Activated T-helper 2 cell treated with anti-CD3 and anti-CD28 coated beads, Interferon-gamma antibody, Interleukin-2, Interleukin-4, amounts not matched to agents 10 μg/mL and 5 μg/mL and 100 μg/mL, durations not matched to agents 14 hours and 24 hours and 36 hours (primary cell): ENCODE results near the gene CIITA. TPM values are rescaled to one million over a fixed set of nuclear protein-coding genes. Genes with fewer than 3 reads are reported as not detected.
"Not testable (repeated sequence)": the region's sequence is repeated elsewhere in the genome, so short reads cannot be mapped to it uniquely, and the experiment has no call there.

ENCODE experiments used
- DNase-seq: peaks from one replicate; pipeline ENCODE4 v3.0.0; 2021; ENCODE audit warnings: low spot score
- H3K27ac Mint-ChIP-seq: one replicate; pipeline ENCODE4 v1.8.0; 2021; ENCODE audit warnings: mixed read lengths
- H3K27me3 Mint-ChIP-seq: one replicate; pipeline ENCODE4 v1.8.0; 2021; ENCODE audit warnings: low read depth, mixed read lengths
- H3K36me3 Mint-ChIP-seq: one replicate; pipeline ENCODE4 v1.8.0; 2021; ENCODE audit warnings: low read depth, mixed read lengths
- H3K4me1 Mint-ChIP-seq: one replicate; pipeline ENCODE4 v1.8.0; 2021; ENCODE audit warnings: low read depth, mixed read lengths
- H3K4me3 Mint-ChIP-seq: one replicate; pipeline ENCODE4 v1.8.0; 2021; ENCODE audit warnings: low read depth, mild to moderate bottlenecking, moderate library complexity, mixed read lengths
- H3K9me3 Mint-ChIP-seq: one replicate; pipeline ENCODE4 v1.8.0; 2021; ENCODE audit warnings: mixed read lengths
- intact Hi-C: fragments of 100-400 bp; cut with micrococcal nuclease; formaldehyde crosslinking; loops from one replicate; pipeline ENCODE4 v1.15.1; 2023
- total RNA-seq: library from RNA; stranded (reverse); gene quantifications from 2 replicates; pipeline ENCODE4 v1.2.3, GENCODE V29; 2022

Gene CIITA
- total RNA-seq, 1 donor from 2014 or later, result 8.6 TPM

DNA sequence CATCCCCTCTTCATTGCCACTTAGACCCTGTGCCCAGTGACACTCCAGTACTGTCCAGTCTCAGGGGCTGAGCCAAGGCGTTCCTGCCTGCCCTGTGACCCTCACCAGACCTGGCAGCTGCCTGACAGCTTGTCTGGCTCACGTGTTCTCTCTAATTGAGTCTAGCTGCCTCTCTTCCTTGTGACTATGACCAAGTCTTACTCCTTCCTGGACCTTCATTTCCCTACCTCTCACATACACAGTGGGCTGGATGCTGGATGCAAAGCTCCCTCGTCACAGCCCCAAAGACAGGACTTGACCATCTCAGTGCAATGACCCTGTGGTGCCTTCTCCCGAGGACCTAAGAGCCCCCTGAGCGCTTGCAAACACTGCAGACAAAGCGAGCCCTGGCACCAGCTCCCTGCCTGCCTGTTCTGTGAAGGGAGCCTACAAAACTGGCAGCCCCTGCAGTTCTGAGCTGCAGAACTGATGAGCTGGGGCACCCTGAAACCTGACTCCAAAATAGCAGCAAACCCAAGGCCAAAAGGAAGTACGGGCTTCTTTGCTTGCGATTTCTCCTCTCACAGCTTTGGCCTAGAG is 63.6 kb downstream of the CIITA start:
- intact Hi-C loops, result loop anchor here (5.0 kb wide), 3 partner anchors 857 to 1142 kb away; partner anchors contain the start of genes GSPT1 and ZC3H7A
- no peak for DNase-seq
- no peaks in the 10 kb centered on the region for H3K9me3 Mint-ChIP-seq

DNA sequence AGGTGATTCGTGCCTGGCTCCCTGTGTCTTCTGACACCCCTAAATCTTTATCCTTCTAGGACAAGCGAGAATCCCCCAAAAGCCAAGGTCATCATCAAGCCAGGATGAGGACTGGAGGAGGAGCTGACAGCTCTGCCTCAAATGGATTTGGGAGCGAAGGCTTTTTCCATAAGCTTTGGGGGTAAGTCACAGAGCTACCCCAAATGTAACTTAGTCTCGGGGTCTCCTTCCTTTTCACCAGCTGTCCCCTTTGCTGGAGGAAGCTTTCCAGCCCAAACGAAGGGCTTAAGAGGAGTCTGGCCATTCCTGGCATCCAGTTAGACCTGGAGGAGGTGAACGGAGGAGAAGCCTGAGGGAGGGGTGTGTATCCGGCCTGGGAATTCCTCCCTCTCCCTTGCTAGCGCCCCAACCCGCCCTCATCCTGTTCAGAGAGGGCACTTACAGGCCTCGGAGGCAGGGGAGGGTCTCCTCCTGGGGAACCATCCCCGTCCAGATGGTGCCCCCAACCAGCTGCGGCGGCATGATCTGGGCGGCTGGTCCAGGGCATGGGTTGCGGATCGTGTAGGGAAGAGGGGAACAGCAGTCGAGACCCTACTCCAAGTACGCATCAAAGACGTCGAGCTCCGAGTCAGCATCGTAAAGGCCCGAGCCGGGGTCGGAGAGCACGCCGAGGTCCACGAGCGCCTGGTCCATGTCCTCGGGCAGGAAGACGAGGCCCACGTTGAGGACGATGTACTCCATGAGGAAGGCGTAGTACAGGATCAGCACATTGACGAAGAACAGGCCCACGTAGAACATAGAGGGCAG is 64.3 kb downstream of the CIITA start:
- H3K27me3 Mint-ChIP-seq, result no peaks in the 10 kb centered on the region
- intact Hi-C loops, result loop anchor here (5.0 kb wide), 3 partner anchors 856 to 1141 kb away; partner anchors contain the start of genes GSPT1 and ZC3H7A
- peak overlapping the region; percentile 84 for H3K27ac Mint-ChIP-seq
- H3K4me3 Mint-ChIP-seq, result peak overlapping the region; percentile 93
- no peaks in the 10 kb centered on the region for H3K9me3 Mint-ChIP-seq
- H3K36me3 Mint-ChIP-seq, result peaks cover 39% of the 10 kb centered on the region
- H3K4me1 Mint-ChIP-seq, result peaks cover 68% of the 10 kb centered on the region
- DNase-seq, result no peak

More for the DNA sequence above, 63.6 kb downstream of the CIITA start:
- Mint-ChIP-seq H3K36me3 (peaks cover 46% of the 10 kb centered on the region), H3K4me3 (peak overlapping the region; percentile 93), H3K27ac (peak overlapping the region; percentile 21), H3K4me1 (peaks cover 69% of the 10 kb centered on the region), H3K27me3 (no peaks in the 10 kb centered on the region)

DNA sequence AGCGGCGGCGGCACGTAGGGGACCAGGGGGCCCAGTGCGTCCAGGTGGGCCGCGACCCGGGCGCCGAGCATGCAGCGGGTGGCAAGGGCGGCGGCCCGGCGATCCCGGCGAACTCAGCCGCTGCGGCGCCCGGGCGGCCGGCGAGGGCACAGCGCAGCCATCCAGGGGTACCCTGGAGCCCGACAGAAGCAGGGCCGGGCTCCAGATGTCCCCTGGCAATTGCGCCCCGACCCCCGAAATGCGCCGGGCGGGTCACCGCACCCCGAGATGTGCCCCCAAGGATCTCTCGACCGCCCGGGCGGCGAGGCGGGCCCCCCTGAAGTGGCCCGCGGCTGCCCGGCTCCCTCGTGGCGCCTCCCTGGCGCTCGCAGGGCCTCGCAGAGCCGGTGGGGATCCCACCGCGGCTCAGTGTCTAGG is 64.9 kb downstream of the CIITA start:
- Mint-ChIP-seq H3K4me1 (peaks cover 66% of the 10 kb centered on the region), H3K36me3 (peaks cover 34% of the 10 kb centered on the region), H3K4me3 (peak overlapping the region; percentile 93)
- H3K9me3 Mint-ChIP-seq, H3K27me3 Mint-ChIP-seq, H3K27ac Mint-ChIP-seq, DNase-seq: not testable (repeated sequence)
- intact Hi-C loops, result loop anchor here (5.0 kb wide), 3 partner anchors 855 to 1140 kb away; partner anchors contain the start of genes GSPT1 and ZC3H7A

DNA sequence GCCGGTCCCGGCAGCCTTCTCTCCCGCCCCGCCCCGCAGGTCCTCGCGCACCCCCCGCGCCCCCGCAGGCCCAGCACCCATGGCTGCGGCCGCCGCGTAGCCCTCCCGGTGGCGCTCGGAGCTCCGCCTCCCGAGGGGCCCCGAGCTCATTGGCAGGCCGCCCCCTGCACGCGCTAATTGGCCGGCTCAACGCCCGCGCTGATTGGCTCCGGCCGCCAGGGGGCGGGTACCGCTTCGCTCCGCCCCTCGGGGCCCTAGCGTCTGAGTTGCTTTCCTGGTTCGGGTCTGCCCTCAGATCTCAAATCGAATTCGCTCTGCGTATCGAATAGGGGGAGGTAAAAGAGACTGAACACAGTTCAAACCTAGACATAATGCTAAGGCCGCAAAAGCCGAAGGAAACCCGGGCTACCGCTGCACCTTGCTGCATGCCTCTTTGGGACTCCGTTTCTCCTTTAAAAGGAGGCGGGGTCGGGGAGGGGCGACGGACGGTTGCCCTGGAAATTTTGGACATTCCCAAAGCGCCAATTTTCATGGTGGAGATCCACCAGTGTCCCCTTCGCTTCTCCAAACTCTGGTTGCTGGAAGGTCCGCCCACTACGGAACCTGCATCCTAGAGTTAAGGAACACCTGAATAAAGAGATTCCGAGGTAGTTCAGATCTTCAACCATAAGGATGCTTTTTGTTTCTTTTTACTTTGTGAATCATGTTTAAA is 65.5 kb downstream of the CIITA start, which contains the start of gene DEXI:
DEXI (minus strand) TSS at position 117 of the 712 bp plus-strand sequence. CDS start 463 bp downstream, outside the sequence.
- Mint-ChIP-seq H3K4me3 (peak within 1 kb of the TSS; percentile 93), H3K36me3 (peaks cover 31% of the 10 kb centered on the region), H3K9me3 (no peaks in the 10 kb centered on the region), H3K4me1 (peaks cover 60% of the 10 kb centered on the region), H3K27ac (peak within 1 kb of the TSS; percentile 84), H3K27me3 (no peaks in the 10 kb centered on the region)
- peak; percentile 94 for DNase-seq
- intact Hi-C loops, result loop anchor here (5.0 kb wide), 3 partner anchors 855 to 1140 kb away; partner anchors contain the start of genes GSPT1 and ZC3H7A

DNA sequence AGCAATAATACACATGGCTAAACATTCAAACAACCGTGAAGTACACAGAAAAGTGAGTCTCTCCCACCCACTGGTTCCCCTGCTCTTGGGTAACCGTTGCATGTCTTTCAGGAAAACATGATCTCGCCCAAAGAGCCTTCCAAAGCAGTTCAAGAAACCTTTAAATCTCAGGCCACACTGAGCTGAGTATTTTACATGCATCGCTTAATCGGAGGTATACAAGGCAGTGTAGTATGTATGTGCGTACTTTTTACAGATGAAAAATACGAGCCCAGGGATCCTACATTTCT is 66.0 kb downstream of the CIITA start:
- no peaks in the 10 kb centered on the region for H3K27me3 Mint-ChIP-seq
- no peaks in the 10 kb centered on the region for H3K9me3 Mint-ChIP-seq
- H3K4me3 Mint-ChIP-seq, result peak overlapping the region; percentile 62
- no peak for DNase-seq
- intact Hi-C loops, result loop anchor here (5.0 kb wide), 3 partner anchors 854 to 1139 kb away; partner anchors contain the start of genes GSPT1 and ZC3H7A
- H3K4me1 Mint-ChIP-seq, result peaks cover 55% of the 10 kb centered on the region
- H3K36me3 Mint-ChIP-seq, result peaks cover 29% of the 10 kb centered on the region
- no peak overlapping the region for H3K27ac Mint-ChIP-seq

DNA sequence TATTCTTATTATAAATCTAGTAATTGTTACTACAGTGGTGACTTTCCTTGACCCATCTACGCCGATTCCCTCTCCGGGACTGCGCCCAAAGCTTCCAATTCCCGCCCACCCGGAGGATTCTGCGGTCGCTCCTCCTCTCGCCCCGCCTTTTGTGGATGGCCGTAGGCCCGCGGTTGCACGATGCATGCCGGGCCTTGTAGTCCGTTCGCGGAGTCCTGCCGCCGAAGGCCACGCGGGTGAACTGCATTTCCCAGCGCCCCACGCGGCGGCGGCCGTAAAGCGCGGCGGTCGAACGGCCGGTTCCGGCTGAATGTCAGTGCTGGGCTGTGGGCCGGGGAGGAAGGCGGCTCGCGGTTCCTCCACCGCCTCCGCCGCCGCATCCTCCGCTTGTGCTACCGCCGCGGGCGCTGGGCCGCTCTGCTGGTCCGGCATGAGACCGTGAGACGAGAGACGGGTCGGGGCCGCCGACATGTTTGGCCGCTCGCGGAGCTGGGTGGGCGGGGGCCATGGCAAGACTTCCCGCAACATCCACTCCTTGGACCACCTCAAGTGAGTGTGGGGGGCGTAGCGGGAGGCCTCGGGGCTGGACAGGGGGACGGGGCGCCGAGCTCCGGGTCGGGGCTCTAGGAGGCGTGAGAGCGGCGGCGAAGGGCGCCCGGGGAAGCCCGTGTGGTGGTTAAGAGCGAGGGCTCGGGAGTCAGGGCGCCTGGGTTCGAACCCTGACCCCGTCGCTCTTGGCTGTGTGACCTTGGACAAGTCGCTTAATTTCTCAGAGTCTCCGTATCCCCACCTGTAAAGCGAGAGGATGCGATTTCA is 67.5 kb downstream of the CIITA start, which contains the start of gene CLEC16A:
CLEC16A (plus strand) TSS at position 316 of the 816 bp plus-strand sequence; CDS start at position 470, 154 bp downstream.
- no peaks in the 10 kb centered on the region for H3K27me3 Mint-ChIP-seq
- intact Hi-C loops, result loop anchor here (2.0 to 5.0 kb wide), 5 partner anchors 66 to 1138 kb away; partner anchors contain the start of genes GSPT1, NUBP1 and ZC3H7A
- H3K4me1 Mint-ChIP-seq, result peaks cover 49% of the 10 kb centered on the region
- DNase-seq, result peak; percentile 95
- peak within 1 kb of the TSS; percentile 79 for H3K27ac Mint-ChIP-seq
- H3K4me3 Mint-ChIP-seq, result peak within 1 kb of the TSS; percentile 82
- H3K36me3 Mint-ChIP-seq, result peaks cover 14% of the 10 kb centered on the region
- H3K9me3 Mint-ChIP-seq, result no peaks in the 10 kb centered on the region

DNA sequence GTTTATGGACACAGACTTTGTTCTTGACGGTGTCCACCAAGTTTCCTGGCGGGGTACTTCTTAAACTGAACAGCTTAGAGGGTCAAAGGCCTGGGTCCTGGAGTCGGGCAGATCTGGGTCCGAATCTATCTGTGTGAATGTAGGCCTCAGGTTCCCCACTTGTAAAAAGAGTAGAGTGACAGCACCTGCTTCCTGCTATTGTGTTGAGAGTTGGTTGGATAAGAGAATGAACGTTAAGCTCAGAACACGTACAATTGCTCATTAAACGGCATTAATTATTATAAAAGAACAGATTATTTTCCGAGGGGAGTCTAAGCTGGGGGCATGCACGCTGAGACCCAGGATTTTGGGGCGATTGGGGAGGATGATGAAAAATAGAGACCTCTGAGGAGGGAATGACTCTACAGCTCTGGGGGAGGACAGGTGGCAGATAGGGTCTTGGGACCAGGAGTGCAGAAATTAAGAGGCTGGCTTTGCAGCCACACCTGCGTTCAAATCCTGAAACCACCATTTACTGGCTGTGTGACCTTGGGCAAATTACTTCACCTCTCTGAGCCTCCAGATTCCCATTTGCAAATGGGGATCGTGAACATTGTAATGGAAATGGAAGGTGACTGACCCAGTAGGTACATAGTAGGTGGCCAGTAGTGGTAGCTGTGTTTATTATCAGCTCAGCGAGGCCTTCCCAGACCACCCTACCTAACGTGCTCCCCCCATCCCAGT is 68.2 kb downstream of the CIITA start:
- no peak for DNase-seq
- Mint-ChIP-seq H3K9me3 (no peaks in the 10 kb centered on the region), H3K4me1 (peaks cover 47% of the 10 kb centered on the region), H3K27me3 (no peaks in the 10 kb centered on the region), H3K4me3 (peak overlapping the region; percentile 82), H3K36me3 (peaks cover 8% of the 10 kb centered on the region), H3K27ac (peak overlapping the region; percentile 79)
- intact Hi-C loops, result loop anchor here (2.0 kb wide), 2 partner anchors 66 to 202 kb away; partner anchors contain the start of gene NUBP1

DNA sequence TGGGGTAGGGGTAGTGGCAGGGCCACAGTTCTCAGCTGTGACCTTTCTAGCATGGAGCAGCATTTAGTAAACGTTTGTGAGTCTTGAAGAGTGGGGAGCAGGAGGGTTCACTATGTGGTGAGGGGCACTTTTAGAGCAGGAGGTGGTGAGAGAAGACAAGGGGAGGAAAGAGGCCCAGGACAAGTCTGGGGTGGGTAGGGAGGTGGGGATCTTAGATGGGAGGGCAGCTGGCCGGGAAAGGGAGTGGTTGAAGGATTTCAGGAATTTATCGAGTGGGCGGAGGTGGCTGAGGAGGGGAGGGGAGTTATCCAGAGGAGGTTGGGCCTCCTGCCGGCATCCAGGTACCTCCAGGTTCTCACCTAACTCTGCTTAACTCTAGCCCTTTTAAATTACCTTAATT is 69.3 kb downstream of the CIITA start:
- no peaks in the 10 kb centered on the region for H3K27me3 Mint-ChIP-seq
- H3K4me3 Mint-ChIP-seq, result peak overlapping the region; percentile 82
- no peaks in the 10 kb centered on the region for H3K9me3 Mint-ChIP-seq
- H3K27ac Mint-ChIP-seq, result no peak overlapping the region
- intact Hi-C loops, result no loop called here
- peaks cover 39% of the 10 kb centered on the region for H3K4me1 Mint-ChIP-seq
- no peaks in the 10 kb centered on the region for H3K36me3 Mint-ChIP-seq
- no peak for DNase-seq

DNA sequence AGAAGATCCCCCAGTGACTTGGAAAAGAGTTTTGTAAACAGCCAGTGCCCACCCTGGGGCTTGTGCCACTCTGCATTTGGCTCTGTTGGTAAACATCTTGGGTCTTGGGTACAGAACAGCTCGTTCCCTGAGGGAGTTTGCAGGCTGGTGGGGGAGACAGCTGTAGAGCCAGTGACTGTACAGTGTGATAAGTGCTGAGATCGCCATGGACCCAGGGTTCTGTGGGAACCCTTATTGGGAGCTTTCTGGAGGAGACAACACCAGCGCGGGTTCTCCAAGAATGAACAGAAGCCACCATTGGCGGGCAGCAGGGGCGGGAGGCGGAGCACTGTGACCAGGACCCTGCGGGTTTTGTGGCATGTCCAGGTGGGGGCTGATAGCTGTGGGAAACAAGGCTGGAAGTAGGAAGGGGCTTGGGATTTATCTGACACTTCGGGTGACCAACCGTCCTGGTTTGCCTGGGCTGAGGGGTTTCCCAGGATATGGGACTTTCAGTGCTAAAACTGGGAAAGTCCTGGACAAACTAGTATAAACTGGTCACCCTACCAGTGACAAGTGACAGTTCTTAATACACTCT is 70.3 kb downstream of the CIITA start:
- Mint-ChIP-seq H3K36me3 (no peaks in the 10 kb centered on the region), H3K27me3 (no peaks in the 10 kb centered on the region), H3K9me3 (no peaks in the 10 kb centered on the region), H3K4me3 (no peak overlapping the region), H3K4me1 (peaks cover 39% of the 10 kb centered on the region), H3K27ac (no peak overlapping the region)
- no peak for DNase-seq
- intact Hi-C loops, result no loop called here

DNA sequence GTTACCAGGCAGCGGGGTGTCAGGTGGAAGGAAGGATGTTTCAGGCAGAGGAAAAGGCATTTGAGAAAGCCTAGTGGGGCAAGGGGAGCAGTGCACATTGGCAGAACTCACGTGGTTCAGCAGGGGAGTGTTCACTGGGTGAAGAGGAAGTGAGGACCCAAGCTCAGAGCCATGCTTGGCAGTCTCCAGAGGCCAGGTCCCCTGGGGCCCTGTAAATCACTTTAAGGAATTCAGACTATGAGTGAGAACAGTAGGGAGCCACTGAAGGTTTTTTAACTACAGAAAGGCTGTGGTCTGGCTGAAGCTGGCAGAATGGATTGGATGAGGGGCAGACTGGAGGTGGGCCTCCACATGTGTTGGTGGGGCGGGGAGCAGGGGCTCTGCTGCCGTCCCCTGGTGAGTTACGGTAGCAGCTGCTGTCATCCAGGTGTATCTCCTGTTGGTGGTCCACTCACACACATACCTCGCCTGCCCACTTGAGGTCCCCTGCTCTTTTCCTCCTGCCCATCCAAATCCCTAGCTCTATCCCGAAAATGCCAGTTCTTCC is 72.5 kb downstream of the CIITA start:
- peak overlapping the region; percentile 53 for H3K27ac Mint-ChIP-seq
- H3K4me1 Mint-ChIP-seq, result peaks cover 40% of the 10 kb centered on the region
- H3K4me3 Mint-ChIP-seq, result no peak overlapping the region
- intact Hi-C loops, result no loop called here
- H3K36me3 Mint-ChIP-seq, result no peaks in the 10 kb centered on the region
- no peaks in the 10 kb centered on the region for H3K9me3 Mint-ChIP-seq
- peak; percentile 44 for DNase-seq
- H3K27me3 Mint-ChIP-seq, result no peaks in the 10 kb centered on the region

DNA sequence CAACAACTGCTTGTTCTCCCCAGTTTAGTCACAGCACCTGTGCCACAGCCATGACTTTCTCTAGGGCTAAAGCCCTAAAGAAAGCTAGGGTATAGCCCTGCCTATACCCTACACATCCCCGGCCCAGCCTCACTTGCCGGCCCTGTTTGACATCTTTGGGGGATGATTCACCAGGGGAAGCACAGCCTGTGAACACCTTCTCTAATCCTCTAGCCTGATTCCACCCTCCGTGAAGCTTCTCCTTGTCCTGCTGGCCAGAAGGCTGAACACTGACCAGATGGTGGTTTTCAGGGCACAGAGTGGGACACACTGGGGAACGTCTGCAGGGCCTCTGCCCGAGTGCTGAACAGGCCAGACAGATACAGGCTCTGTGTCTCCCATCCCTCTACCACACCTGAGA is 73.4 kb downstream of the CIITA start:
- Mint-ChIP-seq H3K9me3 (no peaks in the 10 kb centered on the region), H3K36me3 (peaks cover 3% of the 10 kb centered on the region), H3K27me3 (no peaks in the 10 kb centered on the region), H3K4me1 (peaks cover 42% of the 10 kb centered on the region), H3K27ac (no peak overlapping the region), H3K4me3 (no peak overlapping the region)
- intact Hi-C loops, result no loop called here
- DNase-seq, result no peak
